ENCODE results near the gene PTPRM. TPM values are rescaled to one million over a fixed set of nuclear protein-coding genes. Genes with fewer than 3 reads are reported as not detected.

PTPRM gene
- total RNA-seq, 1 experiment from 2014 or later, result 6.2 TPM

DNA sequence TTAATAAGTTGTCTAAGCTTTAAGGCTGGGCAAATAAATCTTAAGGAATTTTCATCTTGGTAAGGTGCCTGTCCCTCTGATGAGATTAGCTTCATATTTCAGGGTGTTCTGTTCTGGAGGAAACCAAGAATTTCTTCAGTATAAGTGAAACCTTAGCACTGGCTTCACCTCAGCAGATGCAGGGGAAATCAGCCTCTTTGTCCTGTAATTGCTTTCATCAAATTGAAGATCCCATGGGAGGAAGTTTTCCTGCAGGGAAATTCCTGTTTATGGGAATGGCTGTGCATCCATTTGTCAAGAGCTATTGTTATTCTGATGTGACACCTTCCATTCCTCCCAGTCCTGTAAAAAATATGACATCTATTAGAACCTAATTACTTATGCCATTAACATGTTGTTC is 174.5 kb downstream of the PTPRM start:
- H3K27me3 ChIP-seq (ENCODE audit: insufficient read depth, low read length), result no peaks in the 10 kb centered on the region
- no peak overlapping the region for H2AK5ac ChIP-seq (ENCODE audit: insufficient read length, low read length)
- H3K9ac ChIP-seq (ENCODE audit: extremely low read depth, insufficient read length, low read length), result no peak overlapping the region
- Mint-ChIP-seq H3K27me3 (ENCODE audit: low read depth) (no peaks in the 10 kb centered on the region), H3K27ac (peak overlapping the region in 1 of 3 experiments; percentile 85; a peak in 1 of 7 replicates), H3K36me3 (ENCODE audit: insufficient read depth in 1 of 3, low read depth in 3 of 3) (peaks cover 8 to 15% (median 11%) of the 10 kb centered on the region in 3 experiments), H3K4me3 (no peak overlapping the region), H3K9me3 (peaks cover 13 to 16% of the 10 kb centered on the region in 2 experiments), H3K4me1 (peaks cover 23 to 25% of the 10 kb centered on the region in 2 experiments)
- peak overlapping the region; percentile 1 for H3K27ac ChIP-seq (ENCODE audit: insufficient read length, low read depth, low read length)
- H3K9me3 ChIP-seq (ENCODE audit: control insufficient read depth, low read depth, low read length), result peaks cover 7% of the 10 kb centered on the region
- H3K23ac ChIP-seq (ENCODE audit: insufficient read length, low read depth, low read length), result no peak overlapping the region
- no peak overlapping the region for H2BK12ac ChIP-seq (ENCODE audit: insufficient read length, low read depth, low read length)
- H3K4me1 ChIP-seq (ENCODE audit: insufficient read depth, low read length), result peaks cover 2% of the 10 kb centered on the region; the same call in 1 of the 2 replicates
- no peaks in the 10 kb centered on the region for H3K23me2 ChIP-seq (ENCODE audit: insufficient read length, low read depth, low read length, poor library complexity, severe bottlenecking)
- H3K18ac ChIP-seq (ENCODE audit: insufficient read length, low read depth, low read length), result no peak overlapping the region
- no peaks in the 10 kb centered on the region for H3K79me2 ChIP-seq (ENCODE audit: insufficient read depth, low read length)
- no peak overlapping the region for H4K8ac ChIP-seq (replicated peaks; ENCODE audit: insufficient read length, low read depth, low read length)
- H4K5ac ChIP-seq (ENCODE audit: insufficient read length, low read depth, low read length), result no peak overlapping the region
- no peak overlapping the region for H2BK20ac ChIP-seq (ENCODE audit: low read depth, low read length, poor library complexity, severe bottlenecking)
- no peak overlapping the region for H2BK15ac ChIP-seq (ENCODE audit: low read depth, low read length)
- no peak overlapping the region for H3T11ph ChIP-seq (ENCODE audit: low read length)
- H4K20me1 ChIP-seq (ENCODE audit: control insufficient read depth, insufficient read depth, insufficient read length), result no peaks in the 10 kb centered on the region
- no peak overlapping the region for H2AFZ ChIP-seq (ENCODE audit: low read length)
- H2BK5ac ChIP-seq (ENCODE audit: insufficient read length, low read length), result no peak overlapping the region
- no peak overlapping the region for H3K14ac ChIP-seq (ENCODE audit: insufficient read depth, low read length)
- H2BK120ac ChIP-seq (ENCODE audit: low read depth, low read length, poor library complexity, severe bottlenecking), result no peak overlapping the region
- no peak for DNase-seq
- no peak overlapping the region for H4K91ac ChIP-seq (ENCODE audit: insufficient read length, low read depth, low read length)
- no peak overlapping the region for H3K56ac ChIP-seq (ENCODE audit: insufficient read length, low read depth, low read length)
- no peaks in the 10 kb centered on the region for H3K79me1 ChIP-seq (ENCODE audit: insufficient read depth, low read depth, low read length, poor library complexity, severe bottlenecking)
- TF ChIP-seq, protein P1, sequence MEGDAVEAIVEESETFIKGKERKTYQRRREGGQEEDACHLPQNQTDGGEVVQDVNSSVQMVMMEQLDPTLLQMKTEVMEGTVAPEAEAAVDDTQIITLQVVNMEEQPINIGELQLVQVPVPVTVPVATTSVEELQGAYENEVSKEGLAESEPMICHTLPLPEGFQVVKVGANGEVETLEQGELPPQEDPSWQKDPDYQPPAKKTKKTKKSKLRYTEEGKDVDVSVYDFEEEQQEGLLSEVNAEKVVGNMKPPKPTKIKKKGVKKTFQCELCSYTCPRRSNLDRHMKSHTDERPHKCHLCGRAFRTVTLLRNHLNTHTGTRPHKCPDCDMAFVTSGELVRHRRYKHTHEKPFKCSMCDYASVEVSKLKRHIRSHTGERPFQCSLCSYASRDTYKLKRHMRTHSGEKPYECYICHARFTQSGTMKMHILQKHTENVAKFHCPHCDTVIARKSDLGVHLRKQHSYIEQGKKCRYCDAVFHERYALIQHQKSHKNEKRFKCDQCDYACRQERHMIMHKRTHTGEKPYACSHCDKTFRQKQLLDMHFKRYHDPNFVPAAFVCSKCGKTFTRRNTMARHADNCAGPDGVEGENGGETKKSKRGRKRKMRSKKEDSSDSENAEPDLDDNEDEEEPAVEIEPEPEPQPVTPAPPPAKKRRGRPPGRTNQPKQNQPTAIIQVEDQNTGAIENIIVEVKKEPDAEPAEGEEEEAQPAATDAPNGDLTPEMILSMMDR (conservative IDR thresholded peaks at IDR 0.05), result no peak
- H3K4me2 ChIP-seq (ENCODE audit: insufficient read depth, insufficient read length, low read length), result no peak overlapping the region
- no peak overlapping the region for H3K4ac ChIP-seq (ENCODE audit: low read depth, low read length)
